B cell (primary cell): ENCODE measurements around the gene MAP7. TPM values are rescaled to one million over a fixed set of nuclear protein-coding genes. Genes with fewer than 3 reads are reported as not detected.

ENCODE experiments used
- ATAC-seq: fragments of 200-7000 bp; cut with Tn5 transposase; one replicate; pipeline ENCODE4 v1.10.0; 2021; ENCODE audit warnings: low read depth, mild to moderate bottlenecking, moderate number of reproducible peaks, moderate library complexity
- CTCF ChIA-PET: fragments of 350-600 bp; sonication (Branson Sonifier 250); formaldehyde crosslinking; loops from one replicate; lab custom pipeline; 2021; ENCODE audit warnings: antibody characterized with exemption, inconsistent platforms; lab: Charles Lee
- POLR2A ChIA-PET: fragments of 350-600 bp; sonication (Branson Sonifier 250); formaldehyde crosslinking; loops from one replicate; lab custom pipeline; 2021; ENCODE audit warnings: antibody characterized with exemption; lab: Charles Lee
- DNase-seq: peaks from one replicate; pipeline ENCODE4 v3.0.0; 2013
- H2AFZ ChIP-seq: 2 replicates; pipeline ENCODE4 v1.6.1; 2012; ENCODE audit warnings: mild to moderate bottlenecking, low read depth, low read length; ENCODE audit not compliant: insufficient read depth, poor library complexity, severe bottlenecking
- H3K27ac ChIP-seq, 2 donors: 1 replicate in 1 of 2; 2 replicates in 1 of 2; pipeline ENCODE4 v1.5.1; 2012 to 2013; ENCODE audit warnings: low read length in 2 of 2, mild to moderate bottlenecking in 2 of 2, moderate library complexity in 1 of 2
- H3K27me3 ChIP-seq, 4 experiments: fragments of 200-600 bp in 1 of 4; sonication (generic) in 1 of 4; replicated peaks in 1 of 4; 1 replicate in 2 of 4; 2 replicates in 2 of 4; pipeline versions ENCODE4 v1.6.1 to v1.7.0; 2013 to 2016; ENCODE audit warnings: low read length in 3 of 4, mild to moderate bottlenecking in 2 of 4, mixed read lengths in 1 of 4, moderate library complexity in 1 of 4; ENCODE audit not compliant: insufficient read depth in 4 of 4, control insufficient read depth in 3 of 4; ENCODE audit errors: control extremely low read depth in 1 of 4
- H3K36me3 ChIP-seq, 2 experiments: replicated peaks in 1 of 2; 1 replicate in 1 of 2; 2 replicates in 1 of 2; pipeline versions ENCODE4 v1.6.1 to v1.7.1; 2013; ENCODE audit warnings: low read length in 1 of 2; ENCODE audit not compliant: insufficient read depth in 2 of 2, control insufficient read depth in 1 of 2; ENCODE audit errors: control extremely low read depth in 1 of 2, extremely low read depth in 1 of 2
- H3K4me1 ChIP-seq, 2 donors: fragments of 200-600 bp in 1 of 2; sonication (generic) in 1 of 2; 1 replicate in 1 of 2; 2 replicates in 1 of 2; pipeline versions ENCODE4 v1.5.1 to v1.6.1; 2013 to 2017; ENCODE audit warnings: low read length in 2 of 2; ENCODE audit not compliant: control insufficient read depth in 2 of 2, insufficient read depth in 2 of 2
- H3K4me2 ChIP-seq: replicated peaks from 2 replicates; pipeline ENCODE3; 2012; ENCODE audit warnings: mild to moderate bottlenecking, low read depth, low read length; ENCODE audit not compliant: poor library complexity, severe bottlenecking
- H3K4me3 ChIP-seq, 5 experiments: fragments of 200-600 bp in 1 of 5; sonication (generic) in 1 of 5; 1 replicate in 3 of 5; 2 replicates in 2 of 5; pipeline versions ENCODE4 v1.5.1 to v1.7.0; 2011 to 2016; ENCODE audit warnings: low read length in 4 of 5, mild to moderate bottlenecking in 4 of 5, low read depth in 2 of 5, control low read depth in 1 of 5, moderate library complexity in 1 of 5; ENCODE audit not compliant: insufficient read depth in 1 of 5; ENCODE audit errors: control extremely low read depth in 1 of 5, extremely low read depth in 1 of 5
- H3K79me2 ChIP-seq: fragments of 200-600 bp; sonication (generic); one replicate; pipeline ENCODE4 v1.6.0; 2016; ENCODE audit warnings: low read length; ENCODE audit not compliant: control insufficient read depth, insufficient read depth
- H3K9ac ChIP-seq: fragments of 200-600 bp; sonication (generic); 2 replicates; pipeline ENCODE4 v1.6.1; 2017; ENCODE audit warnings: mild to moderate bottlenecking, low read length, moderate library complexity
- H3K9me3 ChIP-seq, 3 donors: one replicate each; pipeline versions ENCODE4 v1.6.1 to v1.7.1; 2013; ENCODE audit warnings: low read length in 2 of 3; ENCODE audit not compliant: control insufficient read depth in 2 of 3, insufficient read depth in 1 of 3; ENCODE audit errors: control extremely low read depth in 1 of 3
- H4K20me1 ChIP-seq: 2 replicates; pipeline ENCODE4 v1.6.0; 2012; ENCODE audit warnings: mild to moderate bottlenecking, low read length; ENCODE audit not compliant: insufficient read depth, control insufficient read depth, poor library complexity, severe bottlenecking
- H3K27ac Mint-ChIP-seq: one replicate; pipeline ENCODE4 v1.8.0; 2021; ENCODE audit warnings: mixed read lengths
- H3K27me3 Mint-ChIP-seq: one replicate; pipeline ENCODE4 v1.8.0; 2021; ENCODE audit warnings: mixed read lengths
- H3K4me1 Mint-ChIP-seq: one replicate; pipeline ENCODE4 v1.8.0; 2021; ENCODE audit warnings: mixed read lengths
- H3K4me3 Mint-ChIP-seq: one replicate; pipeline ENCODE4 v1.8.0; 2021; ENCODE audit warnings: mixed read lengths
- H3K9me3 Mint-ChIP-seq: one replicate; pipeline ENCODE4 v1.8.0; 2022; ENCODE audit warnings: mixed read lengths; ENCODE audit not compliant: insufficient read depth
- EZH2 ChIP-seq: IDR thresholded peaks from 2 replicates; pipeline ENCODE4 v1.6.1; 2012; ENCODE audit warnings: borderline replicate concordance, low read depth, mild to moderate bottlenecking, moderate library complexity, low read length; ENCODE audit not compliant: insufficient read depth, poor library complexity, severe bottlenecking
- WGBS: methylation state at CpG from one replicate; pipeline ENCODE4 v1.1.5; 2013; ENCODE audit warnings: missing lambda C conversion rate; ENCODE audit not compliant: insufficient coverage; 5-methylcytosine and 5-hydroxymethylcytosine counted together
- intact Hi-C: fragments of 100-400 bp; cut with micrococcal nuclease; formaldehyde crosslinking; loops from one replicate; pipeline ENCODE4 v1.10.0; 2022
- polyA plus RNA-seq: library from polyadenylated mRNA; depleted of rRNA; stranded (reverse); fragments of >200 nt; gene quantifications from 2 replicates; pipeline ENCODE4 v1.2.3, GENCODE V29; 2012
- total RNA-seq, 2 donors: library from RNA; stranded (reverse); fragments of 120-200 nt in 1 of 2; gene quantifications; 1 replicate in 1 of 2; 2 replicates in 1 of 2; pipeline versions ENCODE4 v1.2.3 to v1.2.4, GENCODE V29; 2013 to 2022
- TF ChIP-seq, protein P1 (sequence below): fragments of 200-600 bp; IDR thresholded peaks from one replicate; pipeline ENCODE4 v1.8.0; 2022; ENCODE audit warnings: antibody characterized with exemption, mild to moderate bottlenecking

The MAP7 gene
- total and polyA plus RNA-seq, 2 donors (not counting 1 experiment from before 2014, with no cell fraction given), result 0.34 to 0.64 TPM

DNA sequence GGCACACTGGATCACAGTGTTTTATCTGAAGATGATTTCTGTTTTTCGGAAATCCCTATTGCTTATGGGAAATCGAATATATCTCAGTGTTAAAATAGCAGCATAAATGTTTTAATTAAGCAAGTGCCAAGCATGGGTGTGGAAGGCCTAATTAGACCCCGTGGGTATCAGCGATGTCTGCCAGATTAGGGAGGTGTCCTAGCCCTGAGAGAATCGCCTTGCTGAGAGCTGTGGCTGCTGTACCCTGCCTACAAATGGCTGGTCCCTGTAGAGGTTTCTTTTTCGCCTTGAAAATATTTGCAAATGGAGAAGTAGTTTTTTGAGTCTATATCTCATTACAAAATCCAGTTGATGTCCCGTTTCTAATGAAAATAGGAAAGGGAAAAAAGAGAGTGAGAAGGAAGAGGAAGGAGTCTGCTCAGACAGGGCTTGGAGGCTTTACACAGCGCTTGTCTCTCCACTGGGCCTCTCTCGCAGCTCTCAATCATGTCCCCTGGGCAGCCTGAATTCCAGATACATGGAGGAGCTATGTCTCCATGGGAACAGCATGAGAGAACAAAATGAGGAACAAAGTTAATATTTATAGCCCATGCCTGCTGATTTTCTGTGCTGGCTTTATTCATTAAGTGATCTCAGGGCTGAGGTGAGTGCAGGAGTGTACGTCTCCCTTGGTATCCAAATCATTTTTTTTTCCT lies 225.4 kb downstream of the MAP7 start:
- Histone ChIP-seq H3K4me3 (no peak overlapping the region), H3K36me3 (no peaks in the 10 kb centered on the region), H4K20me1 (no peaks in the 10 kb centered on the region), H3K79me2 (no peaks in the 10 kb centered on the region), H2AFZ (no peak overlapping the region), H3K4me1 (no peaks in the 10 kb centered on the region), H3K27ac (no peak overlapping the region), H3K9me3 (no peaks in the 10 kb centered on the region), H3K4me2 (no peak overlapping the region), H3K9ac (no peak overlapping the region), H3K27me3 (no peaks in the 10 kb centered on the region)
- no peak overlapping the region for H3K4me3 Mint-ChIP-seq
- H3K4me1 Mint-ChIP-seq, result no peaks in the 10 kb centered on the region
- WGBS, result 74% methylated on average over 7 of the region's 10 CpGs
- no peak for TF ChIP-seq EZH2
- TF ChIP-seq, protein P1, sequence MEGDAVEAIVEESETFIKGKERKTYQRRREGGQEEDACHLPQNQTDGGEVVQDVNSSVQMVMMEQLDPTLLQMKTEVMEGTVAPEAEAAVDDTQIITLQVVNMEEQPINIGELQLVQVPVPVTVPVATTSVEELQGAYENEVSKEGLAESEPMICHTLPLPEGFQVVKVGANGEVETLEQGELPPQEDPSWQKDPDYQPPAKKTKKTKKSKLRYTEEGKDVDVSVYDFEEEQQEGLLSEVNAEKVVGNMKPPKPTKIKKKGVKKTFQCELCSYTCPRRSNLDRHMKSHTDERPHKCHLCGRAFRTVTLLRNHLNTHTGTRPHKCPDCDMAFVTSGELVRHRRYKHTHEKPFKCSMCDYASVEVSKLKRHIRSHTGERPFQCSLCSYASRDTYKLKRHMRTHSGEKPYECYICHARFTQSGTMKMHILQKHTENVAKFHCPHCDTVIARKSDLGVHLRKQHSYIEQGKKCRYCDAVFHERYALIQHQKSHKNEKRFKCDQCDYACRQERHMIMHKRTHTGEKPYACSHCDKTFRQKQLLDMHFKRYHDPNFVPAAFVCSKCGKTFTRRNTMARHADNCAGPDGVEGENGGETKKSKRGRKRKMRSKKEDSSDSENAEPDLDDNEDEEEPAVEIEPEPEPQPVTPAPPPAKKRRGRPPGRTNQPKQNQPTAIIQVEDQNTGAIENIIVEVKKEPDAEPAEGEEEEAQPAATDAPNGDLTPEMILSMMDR, result no peak
- intact Hi-C loops, result no loop called here
- POLR2A ChIA-PET, result no interaction called here
- no peaks in the 10 kb centered on the region for H3K9me3 Mint-ChIP-seq
- no peaks in the 10 kb centered on the region for H3K27me3 Mint-ChIP-seq
- ATAC-seq (no peak), DNase-seq (no peak)
- CTCF ChIA-PET, result interaction anchor here (1.6 to 2.2 kb wide), 2 partner anchors 7 to 12 kb away, joined by 5 to 6 read pairs; no protein-coding TSS in a partner anchor
- H3K27ac Mint-ChIP-seq, result no peak overlapping the region

DNA sequence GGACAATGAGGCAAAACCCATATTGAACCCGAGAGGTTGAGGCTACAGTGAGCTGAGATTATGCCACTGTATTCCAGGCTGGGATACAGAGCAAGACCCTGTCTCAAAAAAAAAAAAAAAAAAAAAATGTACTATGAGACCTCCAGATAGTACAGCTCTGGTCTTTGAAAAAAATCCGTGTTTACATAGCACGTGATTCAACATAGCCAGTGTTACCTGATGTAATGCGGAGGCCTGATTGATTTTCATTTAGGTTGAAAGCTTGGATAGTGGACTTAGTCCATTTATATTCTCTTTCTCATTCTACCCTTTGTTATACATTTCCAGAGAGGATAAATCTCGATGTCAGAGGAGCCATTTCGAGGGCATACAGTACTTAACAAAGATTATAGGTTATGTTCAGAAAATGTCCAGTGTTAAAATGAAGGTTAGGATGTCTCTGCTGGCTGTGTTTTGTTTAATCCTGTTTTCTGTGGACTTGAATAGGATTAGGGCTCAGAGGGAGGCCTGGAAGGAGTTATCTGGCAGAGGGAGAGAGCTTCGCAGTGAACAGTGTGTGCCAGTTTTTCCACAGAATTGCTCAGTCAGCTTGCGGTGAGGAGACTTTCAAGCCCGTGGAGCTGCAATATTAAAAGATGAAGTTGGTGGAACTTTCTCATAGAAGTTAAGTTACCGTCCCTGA lies 226.7 kb downstream of the MAP7 start:
- no peak for TF ChIP-seq EZH2
- TF ChIP-seq, protein P1, result no peak
- H3K27me3 Mint-ChIP-seq, result no peaks in the 10 kb centered on the region
- ChIA-PET CTCF (no interaction called here), POLR2A (no interaction called here)
- Histone ChIP-seq H3K4me1 (no peaks in the 10 kb centered on the region), H3K9ac (no peak overlapping the region), H4K20me1 (no peaks in the 10 kb centered on the region), H3K27ac (no peak overlapping the region), H3K4me3 (no peak overlapping the region), H3K79me2 (no peaks in the 10 kb centered on the region), H2AFZ (no peak overlapping the region), H3K36me3 (no peaks in the 10 kb centered on the region), H3K4me2 (no peak overlapping the region), H3K9me3 (no peaks in the 10 kb centered on the region), H3K27me3 (no peaks in the 10 kb centered on the region)
- intact Hi-C loops, result no loop called here
- no peaks in the 10 kb centered on the region for H3K4me1 Mint-ChIP-seq
- no peak overlapping the region for H3K27ac Mint-ChIP-seq
- no peak overlapping the region for H3K4me3 Mint-ChIP-seq
- 95% methylated on average over 6 of the region's 10 CpGs for WGBS
- no peaks in the 10 kb centered on the region for H3K9me3 Mint-ChIP-seq
- no peak for ATAC-seq
- no peak for DNase-seq
